K562 (cell line): ENCODE data around the gene GPR37L1. TPM values are rescaled to one million over a fixed set of nuclear protein-coding genes. Genes with fewer than 3 reads are reported as not detected.

ENCODE experiments used
- DMBX1 ChIP-seq: fragments of 250-450 bp; sonication (Bioruptor Pico); IDR thresholded peaks from 2 replicates; pipeline ENCODE4 v1.8.0; 2022; ENCODE audit warnings: inconsistent platforms, mild to moderate bottlenecking, moderate library complexity, borderline replicate concordance
- E2F3 ChIP-seq: fragments of 250-450 bp; sonication (Bioruptor Pico); IDR thresholded peaks from 2 replicates; pipeline ENCODE4 v1.4.0; 2020; ENCODE audit warnings: mild to moderate bottlenecking
- ELF2 ChIP-seq: fragments of 250-450 bp; sonication (Bioruptor Pico); IDR thresholded peaks from 2 replicates; pipeline ENCODE4 v1.5.0; 2021; ENCODE audit warnings: mild to moderate bottlenecking
- ESRRB ChIP-seq: fragments of 250-450 bp; sonication (Bioruptor Pico); IDR thresholded peaks from 2 replicates; pipeline ENCODE4 v1.5.0; 2020; ENCODE audit warnings: mild to moderate bottlenecking, moderate library complexity, borderline replicate concordance
- EZH2 ChIP-seq: IDR thresholded peaks from 2 replicates; pipeline ENCODE4 v1.6.1; 2012; ENCODE audit warnings: low read depth, mild to moderate bottlenecking, inconsistent platforms, low read length, borderline replicate concordance
- FOXP1 ChIP-seq: sonication (generic); formaldehyde crosslinking; IDR thresholded peaks from 2 replicates; pipeline ENCODE4 v1.8.0; 2022; ENCODE audit warnings: mild to moderate bottlenecking, missing genetic modification reagents
- HDAC6 ChIP-seq: IDR thresholded peaks from 2 replicates; pipeline ENCODE4 v1.6.1; 2012; ENCODE audit warnings: low read depth, mild to moderate bottlenecking, control low read depth, inconsistent platforms, low read length, moderate library complexity
- HINFP ChIP-seq: fragments of 450-650 bp; conservative IDR thresholded peaks from 2 replicates; pipeline ENCODE4 v1.6.1; 2016; ENCODE audit warnings: missing genetic modification characterization, low read depth, mild to moderate bottlenecking, control low read depth, missing compliant biosample characterization
- HMGN3 ChIP-seq: IDR thresholded peaks from 2 replicates; pipeline ENCODE4 v1.6.1; 2011; ENCODE audit warnings: borderline replicate concordance, low read depth, mild to moderate bottlenecking, mixed read lengths, low read length; ENCODE audit not compliant: insufficient read length; ENCODE audit errors: extremely low read depth
- JUN ChIP-seq, 2 experiments: sonication (generic) in 1 of 2; formaldehyde crosslinking in 1 of 2; IDR thresholded peaks; 2 replicates each; pipeline versions ENCODE4 v1.6.1 to v1.8.0; 2012 to 2022; ENCODE audit warnings: borderline replicate concordance in 2 of 2, mild to moderate bottlenecking in 2 of 2, improper control_type of control experiment in 1 of 2, low read depth in 1 of 2, low read length in 1 of 2, missing genetic modification reagents in 1 of 2
- KDM5B ChIP-seq: fragments of 200-600 bp; sonication (generic); IDR thresholded peaks from 2 replicates; pipeline ENCODE4 v1.6.1; 2012; ENCODE audit warnings: low read depth, mild to moderate bottlenecking, moderate library complexity, low read length, control low read depth, inconsistent platforms; ENCODE audit not compliant: insufficient replicate concordance
- MEF2D ChIP-seq: conservative IDR thresholded peaks from 2 replicates; pipeline ENCODE4 v1.6.1; 2016; ENCODE audit warnings: low read depth, missing genetic modification characterization, missing compliant biosample characterization
- NR1H2 ChIP-seq: sonication (generic); formaldehyde crosslinking; IDR thresholded peaks from 2 replicates; pipeline ENCODE4 v1.4.0; 2020; ENCODE audit warnings: mild to moderate bottlenecking, missing genetic modification reagents
- PHF8 ChIP-seq: fragments of 200-600 bp; sonication (generic); IDR thresholded peaks from 2 replicates; pipeline ENCODE4 v1.6.1; 2012; ENCODE audit warnings: mixed run types, mild to moderate bottlenecking, inconsistent platforms, low read length, moderate library complexity, borderline replicate concordance
- SMAD4 ChIP-seq: fragments of 250-450 bp; sonication (Bioruptor Pico); conservative IDR thresholded peaks from 2 replicates; pipeline ENCODE4 v1.8.0; 2021; ENCODE audit warnings: inconsistent platforms, mild to moderate bottlenecking, moderate library complexity
- TAF9B ChIP-seq: fragments of 450-650 bp; IDR thresholded peaks from 2 replicates; pipeline ENCODE4 v1.6.1; 2018; ENCODE audit warnings: mild to moderate bottlenecking; ENCODE audit not compliant: partially characterized antibody
- ZBED1 ChIP-seq: IDR thresholded peaks from 2 replicates; pipeline ENCODE4 v1.6.1; 2014
- ZBTB17 ChIP-seq: fragments of 450-650 bp; formaldehyde crosslinking; IDR thresholded peaks from 2 replicates; pipeline ENCODE4 v1.4.0; 2020; ENCODE audit warnings: mild to moderate bottlenecking
- ZFX ChIP-seq: sonication (generic); formaldehyde crosslinking; IDR thresholded peaks from 2 replicates; pipeline ENCODE4 v1.8.0; 2022; ENCODE audit warnings: mild to moderate bottlenecking, missing genetic modification reagents, moderate library complexity
- ZNF175 ChIP-seq: fragments of 200-800 bp; sonication (Bioruptor generic); IDR thresholded peaks from 2 replicates; pipeline ENCODE4 v1.6.1; 2016; ENCODE audit warnings: low read depth, mild to moderate bottlenecking, missing genetic modification characterization, missing compliant biosample characterization
- polyA plus RNA-seq, 8 experiments: library from polyadenylated mRNA; depleted of rRNA in 4 of 8; stranded (reverse) in 5 of 8; unstranded in 3 of 8; fragments of >200 nt; fragmentation: Nextera tagmentation in 2 of 8; fragmentation: Illumina TruSeq in 1 of 8; extraction: Ambion mirVana in 2 of 8; extraction: Trizol in 1 of 8; gene quantifications; 2 replicates each; pipeline versions ENCODE4 v1.2.1 to v1.2.3, GENCODE V29; 2011 to 2014; ENCODE audit warnings: inconsistent platforms in 1 of 8, missing spikeins in 1 of 8
- total RNA-seq, 7 experiments: library from RNA; depleted of rRNA in 6 of 7; stranded (reverse); fragments of >200 nt in 6 of 7; fragmentation: Illumina TruSeq in 2 of 7; extraction: Trizol in 2 of 7; gene quantifications; 2 replicates each; pipeline versions ENCODE4 v1.2.1 to v1.2.3, GENCODE V29; 2011 to 2021; ENCODE audit warnings: low replicate concordance in 1 of 7
- TF ChIP-seq, protein P1 (sequence below): fragments of 250-450 bp; sonication (Bioruptor Pico); IDR thresholded peaks from 2 replicates; pipeline ENCODE4 v1.8.0; 2021; ENCODE audit warnings: borderline replicate concordance, mild to moderate bottlenecking, moderate library complexity; ENCODE audit not compliant: poor library complexity, severe bottlenecking
- TF ChIP-seq, protein P2 (sequence below): fragments of 450-650 bp; formaldehyde crosslinking; IDR thresholded peaks from 2 replicates; pipeline ENCODE4 v1.4.0; 2022; ENCODE audit warnings: missing genetic modification characterization
- TF ChIP-seq, protein P3 (sequence below): fragments of 250-450 bp; sonication (Bioruptor Pico); IDR thresholded peaks from 2 replicates; pipeline ENCODE4 v1.4.0; 2020; ENCODE audit warnings: mild to moderate bottlenecking

GPR37L1 gene
- total and polyA plus RNA-seq, 9 of the 15 experiments (the other 6 are each of a cell fraction or from before 2014, with no cell fraction given): not detected

GRCh38 chr1:202076050-202076511, 46.6 kb upstream of the GPR37L1 start (continued):
- TF ChIP-seq, protein P1, sequence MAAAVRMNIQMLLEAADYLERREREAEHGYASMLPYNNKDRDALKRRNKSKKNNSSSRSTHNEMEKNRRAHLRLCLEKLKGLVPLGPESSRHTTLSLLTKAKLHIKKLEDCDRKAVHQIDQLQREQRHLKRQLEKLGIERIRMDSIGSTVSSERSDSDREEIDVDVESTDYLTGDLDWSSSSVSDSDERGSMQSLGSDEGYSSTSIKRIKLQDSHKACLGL (CRISPR knock-in tag): no peak
- TF ChIP-seq ZBTB17 (CRISPR knock-in tag) (peak; percentile 77), E2F3 (CRISPR knock-in tag) (0 out of 2 replicates have a peak, but pooled peaks have one; percentile 47), FOXP1 (CRISPR knock-in tag) (no peak), NR1H2 (no peak), ELF2 (0 out of 2 replicates have a peak, but pooled peaks have one; percentile 47), HDAC6 (no peak), KDM5B (peak; percentile 63), HINFP (tag) (0 out of 2 replicates have a peak, but pooled peaks have one; percentile 25), TAF9B (no peak), JUN (IDR thresholded peaks at IDR 0.05; ENCODE audit: borderline replicate concordance, low read depth, low read length) (peak; percentile 61; the same call in 1 of the 2 replicates), JUN (CRISPR knock-in tag; IDR thresholded peaks at IDR 0.05; ENCODE audit: borderline replicate concordance) (no peak), ZFX (CRISPR knock-in tag) (peak; percentile 53), EZH2 (no peak), HMGN3 (peak; percentile 93), ESRRB (CRISPR knock-in tag) (no peak), SMAD4 (CRISPR knock-in tag) (peak; percentile 96), MEF2D (tag) (peak; percentile 71; the same call in 1 of the 2 replicates), DMBX1 (CRISPR knock-in tag) (peak; percentile 86), PHF8 (no peak; the same call in 1 of the 2 replicates), ZNF175 (peak; percentile 58; the same call in 1 of the 2 replicates), ZBED1 (peak; percentile 82; the same call in 1 of the 2 replicates)
- TF ChIP-seq, protein P2, sequence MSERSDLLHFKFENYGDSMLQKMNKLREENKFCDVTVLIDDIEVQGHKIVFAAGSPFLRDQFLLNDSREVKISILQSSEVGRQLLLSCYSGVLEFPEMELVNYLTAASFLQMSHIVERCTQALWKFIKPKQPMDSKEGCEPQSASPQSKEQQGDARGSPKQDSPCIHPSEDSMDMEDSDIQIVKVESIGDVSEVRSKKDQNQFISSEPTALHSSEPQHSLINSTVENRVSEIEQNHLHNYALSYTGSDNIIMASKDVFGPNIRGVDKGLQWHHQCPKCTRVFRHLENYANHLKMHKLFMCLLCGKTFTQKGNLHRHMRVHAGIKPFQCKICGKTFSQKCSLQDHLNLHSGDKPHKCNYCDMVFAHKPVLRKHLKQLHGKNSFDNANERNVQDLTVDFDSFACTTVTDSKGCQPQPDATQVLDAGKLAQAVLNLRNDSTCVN (CRISPR knock-in tag): peak; percentile 74; the same call in 1 of the 2 replicates
- TF ChIP-seq, protein P3, sequence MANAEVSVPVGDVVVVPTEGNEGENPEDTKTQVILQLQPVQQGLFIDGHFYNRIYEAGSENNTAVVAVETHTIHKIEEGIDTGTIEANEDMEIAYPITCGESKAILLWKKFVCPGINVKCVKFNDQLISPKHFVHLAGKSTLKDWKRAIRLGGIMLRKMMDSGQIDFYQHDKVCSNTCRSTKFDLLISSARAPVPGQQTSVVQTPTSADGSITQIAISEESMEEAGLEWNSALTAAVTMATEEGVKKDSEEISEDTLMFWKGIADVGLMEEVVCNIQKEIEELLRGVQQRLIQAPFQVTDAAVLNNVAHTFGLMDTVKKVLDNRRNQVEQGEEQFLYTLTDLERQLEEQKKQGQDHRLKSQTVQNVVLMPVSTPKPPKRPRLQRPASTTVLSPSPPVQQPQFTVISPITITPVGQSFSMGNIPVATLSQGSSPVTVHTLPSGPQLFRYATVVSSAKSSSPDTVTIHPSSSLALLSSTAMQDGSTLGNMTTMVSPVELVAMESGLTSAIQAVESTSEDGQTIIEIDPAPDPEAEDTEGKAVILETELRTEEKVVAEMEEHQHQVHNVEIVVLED (CRISPR knock-in tag): peak; percentile 58
